Measurements from ENCODE around the gene BTRC. TPM values are rescaled to one million over a fixed set of nuclear protein-coding genes. Genes with fewer than 3 reads are reported as not detected.
"Not testable (repeated sequence)": the region's sequence is repeated elsewhere in the genome, so short reads cannot be mapped to it uniquely, and the experiment has no call there.

Gene BTRC
- total RNA-seq, 3 donors from 2014 or later (not counting 1 experiment from before 2014, with no cell fraction given) = 13.5 to 22.8 (median 15.2) TPM

- intact Hi-C loops (cut with micrococcal nuclease) = no loop called here
- Mint-ChIP-seq H3K4me3 (no peak overlapping the region), H3K27ac (no peak overlapping the region), H3K9me3 (no peaks in the 10 kb centered on the region), H3K4me1 (no peaks in the 10 kb centered on the region), H3K27me3 (ENCODE audit: low read depth in 2 of 2) (peaks cover 17 to 38% of the 10 kb centered on the region in 2 donors), H3K36me3 (no peaks in the 10 kb centered on the region)
- Histone ChIP-seq H3K4me1 (ENCODE audit: control insufficient read depth, insufficient read depth, low read length) (no peaks in the 10 kb centered on the region), H3K36me3 (ENCODE audit: control insufficient read depth, insufficient read depth, low read length) (no peaks in the 10 kb centered on the region), H3K27me3 (ENCODE audit: control insufficient read depth, insufficient read depth, low read length) (no peaks in the 10 kb centered on the region), H3K9me3 (ENCODE audit: control insufficient read depth, insufficient read depth, low read length) (no peaks in the 10 kb centered on the region), H3K4me3 (ENCODE audit: low read length) (no peak overlapping the region), H3K27ac (ENCODE audit: low read length) (no peak overlapping the region)
- peak in 1 of 3 donors; percentile 21 for ATAC-seq
- no peak for TF ChIP-seq CTCF (IDR thresholded peaks at IDR 0.05)
- DNase-seq = no peak
- WGBS (ENCODE audit: insufficient coverage) = 78% methylated on average over 2 of the region's 2 CpGs
Measured at GRCh38 chr10:101323495-101323894, 30.5 kb upstream of the BTRC start.

GRCh38 chr10:101327454-101327853, 26.5 kb upstream of the BTRC start:
- H3K27me3 ChIP-seq (ENCODE audit: control insufficient read depth, insufficient read depth, low read length); H3K4me3 Mint-ChIP-seq; H3K4me1 Mint-ChIP-seq; H3K9me3 Mint-ChIP-seq; H3K4me3 ChIP-seq (ENCODE audit: low read length); H3K36me3 ChIP-seq (ENCODE audit: control insufficient read depth, insufficient read depth, low read length); DNase-seq; H3K27ac Mint-ChIP-seq; H3K27ac ChIP-seq (ENCODE audit: low read length); intact Hi-C loops (cut with micrococcal nuclease); H3K4me1 ChIP-seq (ENCODE audit: control insufficient read depth, insufficient read depth, low read length); H3K9me3 ChIP-seq (ENCODE audit: control insufficient read depth, insufficient read depth, low read length); H3K36me3 Mint-ChIP-seq; ATAC-seq: not testable (repeated sequence)
- H3K27me3 Mint-ChIP-seq (ENCODE audit: low read depth in 2 of 2) = peaks cover 33 to 66% of the 10 kb centered on the region in 2 donors
- 91% methylated on average over 1 of the region's 1 CpG for WGBS (ENCODE audit: insufficient coverage)

- DNase-seq = no peak
- Histone ChIP-seq H3K4me3 (ENCODE audit: low read length) (no peak overlapping the region), H3K27ac (ENCODE audit: low read length) (no peak overlapping the region), H3K4me1 (ENCODE audit: control insufficient read depth, insufficient read depth, low read length) (no peaks in the 10 kb centered on the region), H3K36me3 (ENCODE audit: control insufficient read depth, insufficient read depth, low read length) (no peaks in the 10 kb centered on the region), H3K27me3 (ENCODE audit: control insufficient read depth, insufficient read depth, low read length) (no peaks in the 10 kb centered on the region), H3K9me3 (ENCODE audit: control insufficient read depth, insufficient read depth, low read length) (no peaks in the 10 kb centered on the region)
- TF ChIP-seq CTCF (IDR thresholded peaks at IDR 0.05) = no peak
- ATAC-seq = no peak
- H3K4me3 Mint-ChIP-seq = no peak overlapping the region
- H3K27me3 Mint-ChIP-seq (ENCODE audit: low read depth in 2 of 2) = peaks cover 26 to 62% of the 10 kb centered on the region in 2 donors
- H3K36me3 Mint-ChIP-seq = no peaks in the 10 kb centered on the region
- H3K27ac Mint-ChIP-seq = no peak overlapping the region
- no peaks in the 10 kb centered on the region for H3K9me3 Mint-ChIP-seq
- WGBS (ENCODE audit: insufficient coverage) = 90% methylated on average over 3 of the region's 3 CpGs
- H3K4me1 Mint-ChIP-seq = no peaks in the 10 kb centered on the region
- intact Hi-C loops (cut with micrococcal nuclease) = no loop called here
Measured at GRCh38 chr10:101329341-101330032, 24.5 kb upstream of the BTRC start.

- Mint-ChIP-seq H3K4me1 (no peaks in the 10 kb centered on the region), H3K27me3 (ENCODE audit: low read depth in 2 of 2) (peaks cover 26 to 60% of the 10 kb centered on the region in 2 donors), H3K9me3 (no peaks in the 10 kb centered on the region), H3K36me3 (no peaks in the 10 kb centered on the region), H3K4me3 (no peak overlapping the region), H3K27ac (no peak overlapping the region)
- no peak overlapping the region for H3K4me3 ChIP-seq (ENCODE audit: low read length)
- WGBS (ENCODE audit: insufficient coverage) = 74% methylated on average over 3 of the region's 4 CpGs
- intact Hi-C loops (cut with micrococcal nuclease) = no loop called here
- no peaks in the 10 kb centered on the region for H3K27me3 ChIP-seq (ENCODE audit: control insufficient read depth, insufficient read depth, low read length)
- TF ChIP-seq CTCF (IDR thresholded peaks at IDR 0.05) = no peak
- no peaks in the 10 kb centered on the region for H3K9me3 ChIP-seq (ENCODE audit: control insufficient read depth, insufficient read depth, low read length)
- H3K4me1 ChIP-seq (ENCODE audit: control insufficient read depth, insufficient read depth, low read length) = no peaks in the 10 kb centered on the region
- H3K36me3 ChIP-seq (ENCODE audit: control insufficient read depth, insufficient read depth, low read length) = no peaks in the 10 kb centered on the region
- DNase-seq = no peak
- H3K27ac ChIP-seq (ENCODE audit: low read length) = no peak overlapping the region
- no peak for ATAC-seq
Measured at GRCh38 chr10:101330231-101330630, 23.7 kb upstream of the BTRC start.

All from natural killer cell (primary cell).